HG03575 (cell line): Measurements from ENCODE around the gene RBBP8NL.

Experiments
- ATAC-seq: cut with Tn5 transposase; IDR thresholded peaks from one replicate; pipeline ENCODE4 v1.9.1; 2021; ENCODE audit not compliant: unreplicated experiment, insufficient number of reproducible peaks, low FRiP score; ENCODE audit errors: extremely low read depth

The RBBP8NL gene

GRCh38 chr20:62412194-62413024 lies 14.9 kb downstream of the RBBP8NL start:
- no peak for ATAC-seq

GRCh38 chr20:62411479-62412193 lies 15.7 kb downstream of the RBBP8NL start:
- no peak for ATAC-seq

GRCh38 chr20:62410746-62411478 lies 16.4 kb downstream of the RBBP8NL start:
- no peak for ATAC-seq

- no peak for ATAC-seq
These were observed 17.2 kb downstream of the RBBP8NL start for GRCh38 chr20:62409931-62410745.

- ATAC-seq: no peak
These were observed 18.1 kb downstream of the RBBP8NL start for GRCh38 chr20:62409086-62409853.

- ATAC-seq: no peak
These were observed 18.7 kb downstream of the RBBP8NL start for GRCh38 chr20:62408640-62409039.

- ATAC-seq: no peak
These were observed 19.3 kb downstream of the RBBP8NL start for GRCh38 chr20:62408055-62408454.

GRCh38 chr20:62407221-62407992 lies 19.9 kb downstream of the RBBP8NL start, which contains the start of gene CABLES2:
Gene CABLES2, minus strand, starts transcription at chr20:62407285. Its CDS starts 9 bp downstream, at chr20:62407276.
- no peak for ATAC-seq

GRCh38 chr20:62406635-62407176 lies 20.6 kb downstream of the RBBP8NL start:
- ATAC-seq: no peak

- ATAC-seq: no peak
These were observed 21.3 kb downstream of the RBBP8NL start for GRCh38 chr20:62405981-62406513.

- no peak for ATAC-seq
These were observed 22.0 kb downstream of the RBBP8NL start for GRCh38 chr20:62405108-62405980.

- ATAC-seq: no peak
These were observed 22.6 kb downstream of the RBBP8NL start for GRCh38 chr20:62404761-62405107.

GRCh38 chr20:62404112-62404665 lies 23.1 kb downstream of the RBBP8NL start:
- no peak for ATAC-seq

- no peak for ATAC-seq
These were observed 24.0 kb downstream of the RBBP8NL start for GRCh38 chr20:62403331-62403730.

GRCh38 chr20:62402456-62403150 lies 24.7 kb downstream of the RBBP8NL start:
- no peak for ATAC-seq
